Mesothelial cell of epicardium (in vitro differentiated cells): Measurements from ENCODE around the gene LRRC8D. TPM values are rescaled to one million over a fixed set of nuclear protein-coding genes. Genes with fewer than 3 reads are reported as not detected.

Experiments
- DNase-seq, 2 experiments: peaks; one replicate each; pipeline ENCODE4 v3.0.0; 2021; ENCODE audit warnings: low spot score in 2 of 2; ENCODE audit not compliant: unreplicated experiment in 2 of 2
- H3K27ac Mint-ChIP-seq: 2 replicates; pipeline ENCODE4 v1.8.0; 2021; ENCODE audit warnings: mixed read lengths
- H3K27me3 Mint-ChIP-seq: 2 replicates; pipeline ENCODE4 v1.8.0; 2021; ENCODE audit warnings: low read depth, mixed read lengths
- H3K36me3 Mint-ChIP-seq: 2 replicates; pipeline ENCODE4 v1.8.0; 2021; ENCODE audit warnings: mixed read lengths
- H3K4me1 Mint-ChIP-seq: 2 replicates; pipeline ENCODE4 v1.8.0; 2021; ENCODE audit warnings: mixed read lengths
- H3K4me3 Mint-ChIP-seq: 2 replicates; pipeline ENCODE4 v1.8.0; 2021; ENCODE audit warnings: mild to moderate bottlenecking, moderate library complexity, mixed read lengths
- H3K9me3 Mint-ChIP-seq: 2 replicates; pipeline ENCODE4 v1.8.0; 2021; ENCODE audit warnings: mixed read lengths
- CTCF ChIP-seq: fragments of 200-600 bp; sonication (generic); IDR thresholded peaks from one replicate; pipeline ENCODE4 v1.5.0; 2021; ENCODE audit warnings: antibody characterized with exemption; ENCODE audit not compliant: unreplicated experiment
- total RNA-seq: library from RNA; stranded (reverse); gene quantifications from 3 replicates; pipeline ENCODE4 v1.2.1, GENCODE V29; 2021

The LRRC8D gene
- total RNA-seq, 1 donor from 2014 or later, result 22.6 TPM

- H3K4me3 Mint-ChIP-seq, result no peak overlapping the region
- TF ChIP-seq CTCF, result no peak
- peaks cover 8% of the 10 kb centered on the region for H3K9me3 Mint-ChIP-seq
- no peaks in the 10 kb centered on the region for H3K36me3 Mint-ChIP-seq
- no peak for DNase-seq
- H3K27me3 Mint-ChIP-seq, result no peaks in the 10 kb centered on the region
- H3K4me1 Mint-ChIP-seq, result peaks cover 8% of the 10 kb centered on the region
- H3K27ac Mint-ChIP-seq, result no peak overlapping the region
These were observed 134.7 kb downstream of the LRRC8D start for GRCh38 chr1:89955311-89956205.

DNA sequence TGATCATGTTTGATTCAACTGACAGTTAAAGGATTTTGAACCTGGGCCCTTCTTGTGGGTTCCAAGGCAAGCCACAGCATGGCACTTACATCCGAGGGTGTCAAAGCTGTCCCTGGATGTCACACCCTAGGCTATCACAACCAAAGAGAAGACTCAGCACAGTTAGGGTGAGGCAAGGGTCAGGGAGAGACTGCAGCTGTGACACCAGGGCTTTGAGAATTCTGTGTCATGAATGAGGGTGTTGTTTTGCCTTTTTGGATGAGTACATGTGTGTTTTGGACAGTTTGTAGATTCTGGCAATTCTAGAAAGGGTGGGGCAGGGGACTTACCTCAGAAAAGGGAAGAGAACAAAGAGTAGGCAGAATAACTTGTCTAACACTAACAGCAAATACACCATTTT is 136.3 kb downstream of the LRRC8D start:
- H3K27ac Mint-ChIP-seq, result no peak overlapping the region
- H3K9me3 Mint-ChIP-seq, result peaks cover 8% of the 10 kb centered on the region
- H3K36me3 Mint-ChIP-seq, result no peaks in the 10 kb centered on the region
- no peaks in the 10 kb centered on the region for H3K27me3 Mint-ChIP-seq
- H3K4me3 Mint-ChIP-seq, result no peak overlapping the region
- peaks cover 8% of the 10 kb centered on the region for H3K4me1 Mint-ChIP-seq
- no peak for TF ChIP-seq CTCF
- DNase-seq, result no peak

DNA sequence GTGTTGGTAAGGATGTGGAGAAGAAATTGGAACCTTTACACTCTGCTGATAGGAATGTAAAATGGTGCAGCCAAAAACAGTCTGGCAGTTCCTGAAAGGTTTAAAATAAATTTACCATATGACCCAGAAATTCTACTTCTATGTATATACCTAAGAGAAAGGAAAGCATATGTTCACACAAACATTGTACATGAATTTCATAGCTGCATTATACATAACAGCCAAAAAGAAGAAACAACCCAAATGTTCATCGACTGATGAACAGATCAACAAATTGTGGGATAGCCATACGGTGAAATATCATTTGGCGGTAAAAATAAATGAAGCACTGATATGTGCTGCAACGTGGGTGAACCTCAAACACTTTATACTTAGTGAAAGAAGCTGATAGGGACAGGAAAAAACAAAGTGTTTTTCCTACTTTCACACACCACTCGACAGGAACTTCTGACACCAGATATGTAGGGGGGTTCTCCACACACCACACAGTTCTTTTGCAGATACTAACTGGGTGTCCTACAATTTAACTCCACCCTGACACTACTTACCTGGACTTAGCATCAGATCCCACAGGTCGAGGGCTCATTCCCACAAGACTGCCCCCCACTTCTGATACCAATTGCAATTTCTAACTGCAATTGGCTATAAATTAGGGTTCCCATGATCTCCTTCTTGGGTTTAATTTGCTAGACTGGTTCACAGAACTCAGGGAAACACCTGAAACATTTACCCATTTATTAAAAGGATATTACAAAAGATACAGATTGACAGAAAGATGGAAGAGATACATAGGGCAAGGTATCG is 138.2 kb downstream of the LRRC8D start:
- no peak for TF ChIP-seq CTCF
- H3K9me3 Mint-ChIP-seq, result peaks cover 8% of the 10 kb centered on the region
- H3K27me3 Mint-ChIP-seq, result no peaks in the 10 kb centered on the region
- peaks cover 8% of the 10 kb centered on the region for H3K4me1 Mint-ChIP-seq
- no peaks in the 10 kb centered on the region for H3K36me3 Mint-ChIP-seq
- DNase-seq, result no peak
- H3K4me3 Mint-ChIP-seq, result no peak overlapping the region
- no peak overlapping the region for H3K27ac Mint-ChIP-seq

GRCh38 chr1:89959719-89960118 is 138.9 kb downstream of the LRRC8D start:
- no peak overlapping the region for H3K4me3 Mint-ChIP-seq
- no peak overlapping the region for H3K27ac Mint-ChIP-seq
- TF ChIP-seq CTCF, result no peak

DNA sequence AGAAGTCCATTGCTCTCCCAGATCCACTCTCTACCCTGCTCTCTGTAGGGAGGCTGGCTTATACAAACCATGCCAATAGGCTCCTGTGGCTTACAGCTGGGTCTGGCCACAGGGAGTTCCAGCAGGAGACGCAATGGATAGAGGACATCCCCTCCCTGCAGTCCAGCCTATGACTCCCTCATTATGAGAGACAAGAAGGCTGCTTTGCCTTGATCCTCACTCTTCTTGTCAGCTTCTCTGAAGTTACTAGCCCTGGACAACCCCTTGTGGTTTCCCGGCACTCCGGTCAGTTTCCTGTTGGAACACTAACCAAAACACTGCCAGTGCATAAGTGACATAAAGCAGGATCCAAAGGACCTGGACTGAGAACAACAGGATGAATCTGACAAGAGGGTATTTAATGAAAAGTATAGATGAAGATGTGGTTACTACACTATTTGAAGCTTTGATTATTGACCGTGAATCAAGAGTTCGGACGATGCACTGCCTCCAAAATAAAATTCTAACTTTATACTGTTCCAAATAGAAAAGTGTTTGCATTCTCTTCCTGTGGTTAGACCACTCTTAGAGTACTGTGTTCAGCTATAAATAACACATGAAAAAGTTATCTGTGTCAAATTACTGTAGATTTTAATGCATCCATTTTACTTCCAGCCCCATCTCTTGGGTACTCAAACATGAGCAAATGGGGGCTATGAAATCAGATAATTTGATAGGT is 141.4 kb downstream of the LRRC8D start:
- no peaks in the 10 kb centered on the region for H3K27me3 Mint-ChIP-seq
- no peak overlapping the region for H3K27ac Mint-ChIP-seq
- no peaks in the 10 kb centered on the region for H3K36me3 Mint-ChIP-seq
- DNase-seq, result no peak
- no peak for TF ChIP-seq CTCF
- H3K4me1 Mint-ChIP-seq, result peaks cover 15% of the 10 kb centered on the region
- H3K4me3 Mint-ChIP-seq, result no peak overlapping the region
- H3K9me3 Mint-ChIP-seq, result peaks cover 8% of the 10 kb centered on the region

More at GRCh38 chr1:89959719-89960118, 138.9 kb downstream of the LRRC8D start:
- no peaks in the 10 kb centered on the region for H3K36me3 Mint-ChIP-seq
- peaks cover 5% of the 10 kb centered on the region for H3K4me1 Mint-ChIP-seq
- H3K9me3 Mint-ChIP-seq, result peaks cover 8% of the 10 kb centered on the region
- no peaks in the 10 kb centered on the region for H3K27me3 Mint-ChIP-seq
- DNase-seq, result no peak
